IPS DF 19.7 (cell line): ENCODE data around the gene RALGPS2.
A peak's percentile ranks its signal among the peaks of the same experiment; 100 is the strongest.

Experiments used
- DNase-seq: peaks from one replicate; pipeline ENCODE4 v3.0.0-alpha.2; 2013; ENCODE audit warnings: low read depth, low spot score

Gene RALGPS2

GRCh38 chr1:178862416-178862815, 137.4 kb downstream of the RALGPS2 start:
- no peak for DNase-seq

- DNase-seq = no peak
These were observed 137.8 kb downstream of the RALGPS2 start for GRCh38 chr1:178862864-178863263.

GRCh38 chr1:178864326-178864725, 139.3 kb downstream of the RALGPS2 start:
- DNase-seq = no peak

GRCh38 chr1:178867670-178868069, 142.6 kb downstream of the RALGPS2 start:
- DNase-seq = no peak

- no peak for DNase-seq
These were observed 143.7 kb downstream of the RALGPS2 start for GRCh38 chr1:178868706-178869105.

- DNase-seq = peak; percentile 7
These were observed 144.2 kb downstream of the RALGPS2 start for GRCh38 chr1:178869119-178869697.

GRCh38 chr1:178870221-178870620, 145.2 kb downstream of the RALGPS2 start:
- no peak for DNase-seq

- DNase-seq = no peak
These were observed 145.9 kb downstream of the RALGPS2 start, which contains the start of gene ANGPTL1 for GRCh38 chr1:178870944-178871343. ANGPTL1 (minus strand) TSS chr1:178871077; CDS start chr1:178865776, 5,301 bp downstream.

- no peak for DNase-seq
These were observed 146.7 kb downstream of the RALGPS2 start for GRCh38 chr1:178871551-178872320.

GRCh38 chr1:178874966-178875365, 149.9 kb downstream of the RALGPS2 start:
- no peak for DNase-seq

GRCh38 chr1:178875936-178876335, 150.9 kb downstream of the RALGPS2 start:
- DNase-seq = no peak

- no peak for DNase-seq
These were observed 152.9 kb downstream of the RALGPS2 start for GRCh38 chr1:178877896-178878295.

- DNase-seq = no peak
These were observed 156.9 kb downstream of the RALGPS2 start for GRCh38 chr1:178881950-178882349.

GRCh38 chr1:178885869-178886268, 160.8 kb downstream of the RALGPS2 start:
- DNase-seq = no peak

GRCh38 chr1:178886551-178886950, 161.5 kb downstream of the RALGPS2 start:
- DNase-seq = no peak

GRCh38 chr1:178895928-178896327, 170.9 kb downstream of the RALGPS2 start:
- DNase-seq = no peak

- DNase-seq = no peak
These were observed 173.4 kb downstream of the RALGPS2 start for GRCh38 chr1:178898401-178898800.

- no peak for DNase-seq
These were observed 174.4 kb downstream of the RALGPS2 start for GRCh38 chr1:178899402-178899801.

GRCh38 chr1:178901482-178902125, 176.6 kb downstream of the RALGPS2 start:
- DNase-seq = no peak

GRCh38 chr1:178908358-178908757, 183.3 kb downstream of the RALGPS2 start:
- DNase-seq = no peak

GRCh38 chr1:178910023-178910422, 185.0 kb downstream of the RALGPS2 start:
- DNase-seq = no peak

GRCh38 chr1:178912597-178912996, 187.6 kb downstream of the RALGPS2 start:
- DNase-seq = no peak
